Neural cell (in vitro differentiated cells): Measurements from ENCODE around the gene FBXL15. TPM values are rescaled to one million over a fixed set of nuclear protein-coding genes. Genes with fewer than 3 reads are reported as not detected.

Experiments
- H2AFZ ChIP-seq: fragments of 200-600, 300-800 bp; sonication (generic), shearing (Covaris generic); 2 replicates; pipeline ENCODE4 v1.6.0; 2014; ENCODE audit warnings: low read depth, mild to moderate bottlenecking, antibody characterized with exemption, low read length, moderate library complexity
- H3F3A ChIP-seq: fragments of 200-600 bp; shearing (Covaris generic); 2 replicates; pipeline ENCODE4 v1.6.1; 2016; ENCODE audit warnings: mild to moderate bottlenecking, moderate library complexity, mixed read lengths, antibody characterized with exemption, low read length; ENCODE audit not compliant: insufficient read depth, poor library complexity, severe bottlenecking
- H3K27ac ChIP-seq: fragments of 200-600, 300-800 bp; sonication (generic), shearing (Covaris generic); 2 replicates; pipeline ENCODE4 v1.5.1; 2014; ENCODE audit warnings: mild to moderate bottlenecking, low read length, moderate library complexity
- H3K27me3 ChIP-seq: fragments of 300-800, 200-600 bp; sonication (generic), shearing (Covaris generic); 2 replicates; pipeline ENCODE4 v1.6.0; 2014; ENCODE audit warnings: mild to moderate bottlenecking, low read depth, low read length, moderate library complexity; ENCODE audit not compliant: insufficient read depth
- H3K36me3 ChIP-seq: fragments of 300-800, 200-600 bp; sonication (generic), shearing (Covaris generic); 2 replicates; pipeline ENCODE4 v1.5.1; 2014; ENCODE audit warnings: mild to moderate bottlenecking, antibody characterized with exemption, low read length, moderate library complexity; ENCODE audit not compliant: insufficient read depth
- H3K4me2 ChIP-seq: fragments of 300-800, 200-600 bp; sonication (generic), shearing (Covaris generic); 2 replicates; pipeline ENCODE4 v1.6.0; 2014; ENCODE audit warnings: mild to moderate bottlenecking, low read length
- H3K4me3 ChIP-seq: fragments of 300-800, 200-600 bp; sonication (generic), shearing (Covaris generic); 2 replicates; pipeline ENCODE4 v1.5.1; 2014; ENCODE audit warnings: mild to moderate bottlenecking, low read length, moderate library complexity
- H3K79me2 ChIP-seq: fragments of 200-600 bp; shearing (Covaris generic); replicated peaks from 2 replicates; pipeline ENCODE4 v1.6.0; 2014; ENCODE audit warnings: mild to moderate bottlenecking, low read length, moderate library complexity; ENCODE audit not compliant: insufficient read depth
- H3K9ac ChIP-seq: fragments of 300-800, 200-600 bp; sonication (generic), shearing (Covaris generic); 2 replicates; pipeline ENCODE4 v1.6.1; 2016; ENCODE audit warnings: mild to moderate bottlenecking, low read length, mixed read lengths
- H3K9me2 ChIP-seq: fragments of 200-600 bp; shearing (Covaris generic); 2 replicates; pipeline ENCODE4 v1.6.1; 2016; ENCODE audit warnings: mild to moderate bottlenecking, low read length, mixed read lengths; ENCODE audit not compliant: insufficient read depth
- H3K9me3 ChIP-seq: fragments of 200-600, 300-800 bp; sonication (generic), shearing (Covaris generic); 2 replicates; pipeline ENCODE4 v1.6.1; 2016; ENCODE audit warnings: mild to moderate bottlenecking, mixed run types, low read length, moderate library complexity, mixed read lengths
- H4K20me1 ChIP-seq: fragments of 200-600 bp; shearing (Covaris generic); 2 replicates; pipeline ENCODE4 v1.6.1; 2016; ENCODE audit warnings: mild to moderate bottlenecking, mixed run types; ENCODE audit not compliant: insufficient read depth
- EP300 ChIP-seq: fragments of 450-650 bp; conservative IDR thresholded peaks from 2 replicates; pipeline ENCODE4 v1.6.1; 2014; ENCODE audit warnings: antibody characterized with exemption, mild to moderate bottlenecking, moderate library complexity; ENCODE audit not compliant: poor library complexity, severe bottlenecking
- EZH2 ChIP-seq: fragments of 200-600, 300-800 bp; shearing (Covaris generic), sonication (generic); IDR thresholded peaks from 2 replicates; pipeline ENCODE4 v1.6.1; 2014; ENCODE audit warnings: antibody characterized with exemption, low read length, borderline replicate concordance, mild to moderate bottlenecking; ENCODE audit not compliant: insufficient read depth, poor library complexity, severe bottlenecking
- MXI1 ChIP-seq: fragments of 450-650 bp; conservative IDR thresholded peaks from 2 replicates; pipeline ENCODE4 v1.6.1; 2014; ENCODE audit warnings: antibody characterized with exemption, mild to moderate bottlenecking; ENCODE audit not compliant: poor library complexity, severe bottlenecking
- POLR2AphosphoS5 ChIP-seq: IDR thresholded peaks from 2 replicates; pipeline ENCODE4 v1.6.1; 2012
- RAD21 ChIP-seq: fragments of 450-650 bp; conservative IDR thresholded peaks from 2 replicates; pipeline ENCODE4 v1.6.1; 2014; ENCODE audit warnings: antibody characterized with exemption, mild to moderate bottlenecking, moderate library complexity
- REST ChIP-seq: IDR thresholded peaks from 2 replicates; pipeline ENCODE4 v1.6.1; 2012; ENCODE audit warnings: borderline replicate concordance
- SMC3 ChIP-seq: fragments of 450-650 bp; conservative IDR thresholded peaks from 2 replicates; pipeline ENCODE4 v1.6.1; 2014; ENCODE audit warnings: antibody characterized with exemption, mild to moderate bottlenecking, moderate library complexity; ENCODE audit not compliant: poor library complexity
- TAF1 ChIP-seq: IDR thresholded peaks from 2 replicates; pipeline ENCODE4 v1.6.1; 2012; ENCODE audit warnings: low read depth
- polyA plus RNA-seq: library from polyadenylated mRNA; depleted of rRNA; stranded (reverse); fragments of >200 nt; gene quantifications from 2 replicates; pipeline ENCODE4 v1.2.3, GENCODE V29; 2014
- TF ChIP-seq, protein P1 (sequence below): fragments of 450-650 bp; IDR thresholded peaks from 2 replicates; pipeline ENCODE4 v1.5.1; 2014; ENCODE audit warnings: antibody characterized with exemption, mild to moderate bottlenecking, moderate library complexity; ENCODE audit not compliant: poor library complexity, severe bottlenecking

FBXL15 gene
- polyA plus RNA-seq, 1 donor from 2014 or later, result 37.8 TPM

GRCh38 chr10:102467971-102468438, 47.4 kb downstream of the FBXL15 start:
- Histone ChIP-seq H3F3A (no peaks in the 10 kb centered on the region), H3K9ac (no peak overlapping the region), H3K9me2 (no peaks in the 10 kb centered on the region), H3K4me3 (no peak overlapping the region), H4K20me1 (no peaks in the 10 kb centered on the region), H2AFZ (no peak overlapping the region), H3K9me3 (no peaks in the 10 kb centered on the region), H3K27ac (no peak overlapping the region), H3K4me2 (no peak overlapping the region), H3K36me3 (no peaks in the 10 kb centered on the region), H3K27me3 (no peaks in the 10 kb centered on the region), H3K79me2 (no peaks in the 10 kb centered on the region)
- TF ChIP-seq EZH2 (no peak), EP300 (no peak), POLR2AphosphoS5 (no peak), REST (no peak)
- TF ChIP-seq, protein P1, sequence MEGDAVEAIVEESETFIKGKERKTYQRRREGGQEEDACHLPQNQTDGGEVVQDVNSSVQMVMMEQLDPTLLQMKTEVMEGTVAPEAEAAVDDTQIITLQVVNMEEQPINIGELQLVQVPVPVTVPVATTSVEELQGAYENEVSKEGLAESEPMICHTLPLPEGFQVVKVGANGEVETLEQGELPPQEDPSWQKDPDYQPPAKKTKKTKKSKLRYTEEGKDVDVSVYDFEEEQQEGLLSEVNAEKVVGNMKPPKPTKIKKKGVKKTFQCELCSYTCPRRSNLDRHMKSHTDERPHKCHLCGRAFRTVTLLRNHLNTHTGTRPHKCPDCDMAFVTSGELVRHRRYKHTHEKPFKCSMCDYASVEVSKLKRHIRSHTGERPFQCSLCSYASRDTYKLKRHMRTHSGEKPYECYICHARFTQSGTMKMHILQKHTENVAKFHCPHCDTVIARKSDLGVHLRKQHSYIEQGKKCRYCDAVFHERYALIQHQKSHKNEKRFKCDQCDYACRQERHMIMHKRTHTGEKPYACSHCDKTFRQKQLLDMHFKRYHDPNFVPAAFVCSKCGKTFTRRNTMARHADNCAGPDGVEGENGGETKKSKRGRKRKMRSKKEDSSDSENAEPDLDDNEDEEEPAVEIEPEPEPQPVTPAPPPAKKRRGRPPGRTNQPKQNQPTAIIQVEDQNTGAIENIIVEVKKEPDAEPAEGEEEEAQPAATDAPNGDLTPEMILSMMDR, result no peak

- Histone ChIP-seq H3K9me3 (no peaks in the 10 kb centered on the region), H3K27ac (no peak overlapping the region), H3K9me2 (no peaks in the 10 kb centered on the region), H3K79me2 (no peaks in the 10 kb centered on the region), H3K4me2 (no peak overlapping the region), H3F3A (no peaks in the 10 kb centered on the region), H3K27me3 (no peaks in the 10 kb centered on the region), H4K20me1 (no peaks in the 10 kb centered on the region), H3K9ac (no peak overlapping the region), H2AFZ (no peak overlapping the region), H3K36me3 (no peaks in the 10 kb centered on the region), H3K4me3 (no peak overlapping the region)
- TF ChIP-seq SMC3 (no peak), POLR2AphosphoS5 (no peak), EP300 (no peak), EZH2 (no peak), RAD21 (no peak), REST (no peak), MXI1 (no peak), TAF1 (no peak)
- TF ChIP-seq, protein P1, result no peak
Measured at GRCh38 chr10:102468683-102469082, 48.0 kb downstream of the FBXL15 start.
